HG02870 (cell line): ENCODE data around the gene IGLL5.

Experiments
- ATAC-seq: cut with Tn5 transposase; IDR thresholded peaks from one replicate; pipeline ENCODE4 v1.9.1; 2021; ENCODE audit warnings: mild to moderate bottlenecking, moderate library complexity; ENCODE audit not compliant: unreplicated experiment

The IGLL5 gene

GRCh38 chr22:22935546-22936157 lies 48.0 kb downstream of the IGLL5 start:
- ATAC-seq = peak; percentile 79

GRCh38 chr22:22936180-22936914 lies 48.7 kb downstream of the IGLL5 start:
- no peak for ATAC-seq

DNA sequence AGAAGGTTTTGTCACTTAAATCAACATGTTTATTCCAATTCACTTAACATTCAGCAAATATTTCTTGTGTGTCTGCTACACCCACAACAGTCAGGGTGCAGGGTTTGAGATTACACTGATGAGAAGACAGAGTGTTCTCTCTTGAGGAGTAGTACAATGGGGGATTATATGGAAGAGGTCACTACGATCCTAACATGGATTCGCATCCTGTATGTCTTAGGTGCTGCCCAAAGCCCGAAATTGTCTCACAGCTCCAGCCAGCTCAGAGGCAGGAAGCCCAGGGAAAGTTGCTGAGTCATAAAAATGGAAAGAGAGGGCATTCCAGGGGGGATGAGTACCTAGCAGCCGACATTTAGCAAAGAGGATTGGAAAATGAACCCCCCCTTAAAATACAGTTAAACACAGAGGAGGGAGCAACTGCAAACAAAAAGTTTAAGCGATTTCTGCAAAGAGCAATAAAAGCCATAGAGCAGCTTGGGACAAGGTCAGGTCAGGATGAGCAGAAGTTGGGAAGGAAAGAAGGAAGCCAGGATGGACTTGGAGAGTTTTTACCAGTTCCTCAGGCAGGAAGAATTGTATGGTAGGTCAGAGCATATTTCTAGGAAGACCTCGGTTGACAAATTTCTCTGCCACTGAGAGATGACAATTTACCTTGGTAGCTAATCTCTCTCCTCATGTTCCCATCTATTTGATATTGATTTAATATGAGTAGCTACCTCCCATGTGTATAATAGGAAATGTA lies 49.5 kb downstream of the IGLL5 start:
- no peak for ATAC-seq

- ATAC-seq = no peak
These were observed 50.4 kb downstream of the IGLL5 start for GRCh38 chr22:22937894-22938480.

GRCh38 chr22:22938672-22939587 lies 51.3 kb downstream of the IGLL5 start:
- ATAC-seq = no peak

DNA sequence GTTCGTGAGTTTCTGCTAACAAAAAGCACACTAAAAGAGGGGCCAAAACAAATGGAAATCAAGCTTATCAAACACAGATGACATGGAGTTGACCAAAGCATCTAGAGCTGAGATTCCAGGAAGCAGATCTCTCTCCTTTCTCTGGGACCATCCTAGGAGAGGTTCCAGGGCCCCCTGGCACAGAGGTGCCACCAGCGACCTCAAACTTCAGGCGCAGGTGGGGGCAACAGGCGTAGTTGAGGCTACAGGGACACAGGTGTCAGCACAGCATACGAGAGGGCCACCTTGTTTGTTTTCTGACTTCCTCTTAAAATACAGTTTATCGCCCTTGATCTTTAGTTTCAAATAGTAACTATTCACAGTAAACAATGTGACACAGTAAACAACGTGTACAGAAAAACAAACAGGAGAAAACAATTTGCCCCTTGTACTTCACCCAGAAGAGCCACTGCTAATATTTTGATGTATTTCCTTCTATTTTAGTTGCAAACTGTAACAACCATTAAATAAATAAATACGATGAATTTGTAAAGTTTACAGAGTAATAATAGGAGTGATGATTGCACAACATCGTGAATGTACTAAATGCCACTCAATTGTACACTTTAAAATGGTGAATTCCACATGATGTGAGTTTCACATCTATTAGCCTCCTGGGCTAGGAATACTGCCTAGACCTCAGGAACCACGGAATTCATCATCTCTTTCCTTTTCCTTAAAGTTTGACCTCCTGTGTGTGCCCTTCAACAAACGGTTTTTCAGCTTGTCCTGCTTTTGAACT lies 52.2 kb downstream of the IGLL5 start:
- no peak for ATAC-seq

DNA sequence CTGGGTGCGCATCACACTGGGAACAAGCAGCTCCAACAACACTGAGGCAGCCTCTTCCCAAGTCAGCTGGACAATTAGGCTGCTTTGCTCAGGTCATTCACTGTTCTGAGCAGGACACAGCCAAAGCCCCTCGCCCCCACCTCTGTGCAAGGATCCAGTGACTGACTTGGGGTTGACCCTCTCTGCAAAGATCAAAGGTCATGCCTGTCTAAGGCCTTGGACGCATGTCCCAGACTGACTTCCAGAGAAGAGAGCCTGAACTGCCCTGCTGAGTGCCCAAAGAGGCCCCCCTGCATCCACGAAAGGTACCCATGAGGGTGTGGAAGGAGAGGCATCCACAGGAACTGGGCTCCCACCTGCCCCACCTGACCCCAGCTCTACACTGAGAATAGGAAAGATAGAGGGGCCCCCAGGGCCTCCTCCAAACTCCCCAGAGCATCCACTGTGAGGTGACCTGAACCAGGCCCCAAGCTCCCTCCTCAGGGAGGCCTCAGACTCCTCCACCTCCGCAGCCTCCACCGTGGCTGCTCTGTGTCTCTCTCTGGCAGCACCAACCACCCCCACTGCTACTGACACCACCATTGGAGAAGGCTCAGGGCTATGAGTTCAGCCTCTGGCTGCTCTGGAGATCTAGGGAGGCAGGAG lies 53.5 kb downstream of the IGLL5 start:
- ATAC-seq = no peak

DNA sequence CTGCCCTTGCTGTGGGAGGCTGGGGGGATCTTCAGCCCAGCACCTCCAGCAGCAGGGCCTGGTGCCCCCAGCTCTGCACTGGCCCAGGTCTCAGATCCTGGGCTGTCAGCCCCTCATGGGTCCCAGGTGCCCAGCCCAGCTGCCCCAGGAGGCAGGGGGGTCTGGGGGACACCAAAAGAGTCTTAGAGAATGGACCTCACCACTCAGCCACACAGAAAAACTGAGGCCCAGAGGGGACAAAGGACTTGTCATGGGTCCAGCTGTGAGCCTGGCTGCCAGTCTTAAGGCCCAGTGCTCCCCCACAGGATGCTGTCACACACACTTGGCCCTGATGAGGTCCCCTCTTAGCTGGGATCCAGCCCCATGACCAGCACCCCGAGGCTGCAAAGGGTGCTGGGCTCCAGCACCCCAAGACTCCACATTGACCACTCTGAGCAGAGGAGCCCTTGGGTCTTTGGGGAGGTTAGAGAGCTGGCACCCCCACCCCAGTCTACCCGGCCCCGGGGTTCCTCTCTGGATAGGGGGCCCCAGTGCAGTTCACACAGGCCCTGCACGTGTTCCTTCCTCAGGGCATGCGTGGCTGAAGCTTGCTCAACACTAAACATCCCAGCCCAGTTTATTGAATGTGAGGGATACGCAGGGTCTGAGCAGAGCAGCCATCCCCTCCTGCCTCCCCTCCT lies 54.4 kb downstream of the IGLL5 start:
- no peak for ATAC-seq

DNA sequence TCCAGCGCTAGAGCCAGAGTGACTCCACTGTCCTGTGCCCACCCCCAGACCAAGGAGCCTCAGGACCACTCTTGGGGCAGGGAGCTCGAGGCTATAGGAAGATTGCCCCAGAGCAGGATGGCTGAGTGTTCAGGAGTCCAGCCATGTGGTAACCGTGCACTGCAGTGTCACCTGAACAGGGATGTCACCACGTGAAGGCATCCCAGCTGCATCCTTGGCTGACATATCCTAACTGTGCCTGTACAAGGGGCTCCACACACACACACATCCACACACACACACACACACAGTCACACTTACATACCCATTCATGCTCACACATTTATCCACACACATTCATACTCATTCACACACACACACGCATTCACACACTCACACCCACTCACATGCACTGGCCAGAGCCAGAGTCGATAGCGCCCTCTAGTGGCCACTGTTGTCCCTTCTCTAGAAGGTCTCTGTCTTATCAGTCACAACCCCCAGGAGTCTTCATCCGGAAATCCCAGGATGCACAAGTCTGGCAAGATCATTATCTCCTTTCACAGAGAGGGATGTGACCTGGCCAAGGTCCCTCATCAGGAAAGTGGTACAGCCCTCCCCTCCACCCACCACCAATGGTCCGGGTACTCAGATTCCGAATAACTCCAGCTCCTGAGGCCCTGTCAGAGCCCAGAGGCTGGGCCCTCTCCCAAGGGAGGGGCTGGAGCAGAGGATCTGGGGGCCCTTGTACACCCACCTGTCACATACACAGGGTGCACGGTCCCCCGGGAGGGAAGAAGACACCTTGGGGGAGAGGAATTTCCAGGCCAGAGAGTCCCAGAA lies 55.1 kb downstream of the IGLL5 start:
- ATAC-seq = no peak

DNA sequence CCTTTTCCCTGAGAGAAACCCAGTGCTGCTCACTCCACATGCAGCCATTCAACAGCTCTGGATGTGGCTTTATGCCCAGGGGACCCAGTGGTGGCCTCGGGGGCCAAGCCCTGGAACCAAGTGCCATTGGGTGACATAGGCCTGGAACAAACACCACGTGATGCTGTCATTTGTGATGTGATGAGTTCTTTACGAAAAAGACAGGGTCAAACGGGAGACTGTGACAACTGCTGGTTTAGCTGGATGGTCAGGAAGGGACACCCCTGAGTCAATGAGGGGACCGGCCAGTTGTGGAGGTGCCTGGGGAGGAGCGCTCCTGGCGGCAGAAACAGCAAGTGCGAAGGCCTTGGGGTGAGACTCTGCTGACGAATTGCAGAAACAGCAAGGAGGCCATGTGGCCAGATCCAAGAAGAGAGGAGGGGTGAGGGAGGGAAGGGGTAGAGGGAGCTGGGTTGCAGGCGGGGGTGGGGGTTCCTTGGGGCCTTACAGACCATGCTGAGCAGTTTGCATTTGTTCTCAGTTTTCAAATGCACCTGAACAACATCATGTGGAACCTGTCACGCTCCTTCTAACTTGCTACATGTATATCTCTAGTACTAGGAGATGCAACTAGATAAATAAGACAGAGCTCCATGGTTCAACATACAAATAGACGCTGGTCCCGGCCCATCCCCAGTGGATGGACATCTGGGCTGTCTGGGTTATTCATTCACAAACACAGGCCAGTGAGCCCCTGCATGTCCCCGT lies 56.1 kb downstream of the IGLL5 start:
- no peak for ATAC-seq

GRCh38 chr22:22944268-22944985 lies 56.8 kb downstream of the IGLL5 start:
- ATAC-seq = no peak

DNA sequence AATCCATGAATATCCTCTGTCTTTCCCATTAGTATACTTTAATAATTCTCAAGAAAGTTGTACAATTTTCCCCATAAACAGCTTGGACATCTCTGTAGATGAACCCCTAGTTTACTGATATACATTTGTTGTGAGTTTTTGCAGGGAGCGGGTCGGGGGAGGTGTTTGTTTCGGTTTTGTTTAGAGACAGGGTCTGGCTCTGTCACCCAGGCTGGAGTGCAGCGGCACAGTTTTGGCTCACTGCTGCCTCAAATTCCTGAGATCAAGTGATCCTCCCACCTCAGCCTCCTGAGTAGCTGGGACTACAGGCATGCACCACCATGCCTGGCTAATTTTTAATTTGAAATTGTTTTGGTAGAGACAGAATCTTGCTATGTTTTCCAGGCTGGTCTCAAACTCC lies 57.6 kb downstream of the IGLL5 start:
- no peak for ATAC-seq
